Measurements from ENCODE around the gene RUVBL2. TPM values are rescaled to one million over a fixed set of nuclear protein-coding genes. Genes with fewer than 3 reads are reported as not detected.
"Not testable (repeated sequence)": the region's sequence is repeated elsewhere in the genome, so short reads cannot be mapped to it uniquely, and the experiment has no call there.

Gene RUVBL2
- total RNA-seq, 1 donor from 2014 or later = 175 TPM

DNA sequence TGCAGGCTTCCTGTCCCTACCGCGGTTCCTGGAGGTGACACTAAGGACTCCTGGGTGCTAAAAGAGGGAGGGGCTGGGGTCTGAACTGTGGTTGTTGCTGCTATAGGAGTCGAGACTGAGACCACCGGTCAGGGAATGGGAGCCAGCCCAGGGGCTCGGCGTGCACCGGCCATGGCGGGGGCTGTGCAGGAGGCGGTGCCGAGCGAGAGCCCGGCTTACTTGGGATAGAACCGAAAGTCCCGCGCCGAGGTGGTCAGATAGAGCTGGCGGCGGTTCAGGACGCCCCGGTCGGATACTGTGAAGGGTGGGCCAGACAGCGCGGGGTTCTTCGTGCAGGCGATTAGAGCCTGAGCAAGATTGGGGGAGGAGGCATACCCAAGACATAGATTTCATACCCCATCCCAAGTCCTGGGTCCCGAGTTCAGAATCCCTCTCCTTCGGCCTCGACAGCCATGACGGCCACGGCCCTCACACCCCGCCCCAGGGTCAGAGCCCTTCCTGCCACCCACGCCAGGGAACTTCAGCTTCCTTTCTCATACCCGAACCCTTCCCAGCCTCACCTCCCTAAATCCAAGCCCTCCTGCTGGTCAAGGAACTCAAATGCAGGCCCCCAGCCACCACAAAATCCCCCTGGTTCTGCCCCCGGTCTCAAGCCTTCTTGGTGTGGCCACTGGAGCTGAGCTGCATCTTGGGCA is 63.4 kb downstream of the RUVBL2 start:
- not testable (repeated sequence) for H3K27ac Mint-ChIP-seq; H3K36me3 Mint-ChIP-seq (ENCODE audit: low read depth); DNase-seq (ENCODE audit: low spot score); H3K9me3 Mint-ChIP-seq
- Mint-ChIP-seq H3K4me3 (peak overlapping the region; percentile 73), H3K4me1 (ENCODE audit: low read depth) (peaks cover 18% of the 10 kb centered on the region), H3K27me3 (ENCODE audit: insufficient read depth) (peaks cover 44% of the 10 kb centered on the region)
- intact Hi-C loops (cut with micrococcal nuclease) = loop anchor here (2.0 kb wide), 1 partner anchor 38 kb away; no protein-coding TSS in a partner anchor

DNA sequence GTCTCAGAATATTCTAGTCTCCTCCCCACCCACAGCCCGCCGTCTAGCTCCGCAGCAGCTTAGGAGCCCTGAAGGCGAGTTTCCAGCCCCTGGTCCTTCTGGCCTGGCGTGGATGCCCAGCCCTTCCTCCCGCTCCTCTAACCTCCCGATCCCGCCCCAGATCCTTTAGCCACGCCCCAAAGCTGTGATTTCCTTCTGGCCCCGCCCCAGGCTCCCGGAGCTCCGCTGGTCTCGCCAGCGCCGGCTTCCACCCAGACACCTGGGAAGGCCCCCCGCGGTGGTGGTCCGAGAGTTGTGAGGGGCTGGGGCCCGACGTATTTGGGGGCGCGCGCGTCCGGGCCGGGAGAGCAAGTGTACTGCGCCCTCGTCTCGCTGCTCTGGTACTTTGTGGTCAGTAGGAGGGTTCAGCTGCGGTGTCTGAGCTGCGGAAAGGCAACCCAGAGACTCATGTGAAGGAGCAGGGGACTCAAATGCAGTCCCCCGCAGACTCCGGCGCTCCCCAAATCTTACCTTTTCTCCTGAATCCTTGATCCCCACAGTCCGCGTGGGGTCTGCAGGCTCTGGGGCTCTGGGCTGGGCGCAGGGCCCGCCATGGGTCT is 64.0 kb downstream of the RUVBL2 start, which contains the start of gene CGB7:
CGB7 (minus strand) TSS at position 114 of the 599 bp plus-strand sequence. CDS start 2,374 bp downstream, outside the sequence.
- Mint-ChIP-seq H3K4me3 (peak within 1 kb of the TSS; percentile 73), H3K27ac (no peak within 1 kb of the TSS), H3K36me3 (ENCODE audit: low read depth) (no peaks in the 10 kb centered on the region), H3K9me3 (no peaks in the 10 kb centered on the region), H3K4me1 (ENCODE audit: low read depth) (peaks cover 18% of the 10 kb centered on the region), H3K27me3 (ENCODE audit: insufficient read depth) (peaks cover 44% of the 10 kb centered on the region)
- no peak for DNase-seq (ENCODE audit: low spot score)
- intact Hi-C loops (cut with micrococcal nuclease) = loop anchor here (2.0 kb wide), 1 partner anchor 39 kb away; no protein-coding TSS in a partner anchor

DNA sequence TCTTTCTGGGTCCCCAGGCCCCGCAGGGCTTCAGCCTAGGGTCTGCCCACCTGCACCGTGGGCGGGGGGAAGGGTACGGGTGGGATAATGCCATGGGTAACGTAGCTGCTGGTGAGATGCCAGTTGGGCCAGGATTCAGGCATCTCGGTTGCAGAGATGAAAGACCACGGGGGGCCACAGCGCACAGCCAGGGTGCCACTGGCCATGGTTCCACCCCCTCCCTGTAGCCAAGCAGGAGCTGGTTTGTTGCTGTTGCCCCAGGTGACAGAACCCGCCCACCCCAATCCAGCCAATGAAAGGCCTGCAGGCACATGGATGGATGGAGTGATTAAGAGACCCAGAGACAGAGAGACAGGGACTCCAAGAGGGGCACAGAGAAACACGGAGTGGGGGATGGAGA is 64.9 kb downstream of the RUVBL2 start:
- intact Hi-C loops (cut with micrococcal nuclease) = no loop called here

DNA sequence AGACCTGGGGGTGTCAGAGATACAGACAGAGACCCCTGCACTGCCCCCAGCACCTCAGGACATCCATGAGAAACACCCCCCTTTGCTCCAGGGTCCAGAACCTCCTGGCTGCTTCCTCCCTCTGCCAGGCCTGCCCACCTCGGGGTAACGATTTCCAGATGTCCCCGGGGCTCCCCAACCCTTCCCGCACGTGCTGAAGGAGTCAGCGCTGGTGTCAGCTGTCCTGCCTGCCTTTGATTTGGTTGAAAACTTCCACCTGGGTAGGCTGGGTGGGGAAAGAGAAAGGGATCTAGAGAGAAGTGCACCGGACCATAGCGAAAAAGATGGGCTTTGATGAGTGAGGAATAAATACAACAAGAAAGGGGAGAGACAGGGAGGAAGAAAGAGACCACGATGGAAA is 65.4 kb downstream of the RUVBL2 start:
- Mint-ChIP-seq H3K36me3 (ENCODE audit: low read depth) (no peaks in the 10 kb centered on the region), H3K27me3 (ENCODE audit: insufficient read depth) (peaks cover 50% of the 10 kb centered on the region), H3K9me3 (no peaks in the 10 kb centered on the region), H3K27ac (no peak overlapping the region), H3K4me3 (no peak overlapping the region), H3K4me1 (ENCODE audit: low read depth) (peaks cover 18% of the 10 kb centered on the region)
- DNase-seq (ENCODE audit: low spot score) = no peak
- intact Hi-C loops (cut with micrococcal nuclease) = no loop called here

More for the DNA sequence above, 64.9 kb downstream of the RUVBL2 start:
- no peaks in the 10 kb centered on the region for H3K9me3 Mint-ChIP-seq
- H3K27ac Mint-ChIP-seq = no peak overlapping the region
- no peak for DNase-seq (ENCODE audit: low spot score)
- peaks cover 47% of the 10 kb centered on the region for H3K27me3 Mint-ChIP-seq (ENCODE audit: insufficient read depth)
- H3K4me1 Mint-ChIP-seq (ENCODE audit: low read depth) = peaks cover 18% of the 10 kb centered on the region
- H3K36me3 Mint-ChIP-seq (ENCODE audit: low read depth) = no peaks in the 10 kb centered on the region
- no peak overlapping the region for H3K4me3 Mint-ChIP-seq

DNA sequence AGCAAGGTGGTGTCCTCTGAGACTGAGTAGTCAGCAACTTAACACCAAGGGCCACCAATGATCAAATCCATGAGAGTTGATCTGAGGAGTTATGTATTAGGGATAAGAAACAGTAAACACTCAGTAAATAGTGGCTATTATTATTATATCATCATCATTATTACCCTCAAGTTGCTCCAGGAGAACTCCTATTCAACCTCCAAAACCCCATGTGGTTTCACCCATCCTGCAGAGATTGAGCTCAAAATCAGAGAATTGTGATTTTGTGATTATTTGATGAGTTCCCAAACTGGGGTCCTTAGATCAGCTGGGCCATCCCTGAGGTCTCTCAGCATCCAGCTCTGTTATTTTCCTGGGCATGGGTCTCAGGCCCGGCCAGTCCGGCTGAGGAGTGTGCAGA is 67.3 kb downstream of the RUVBL2 start:
- H3K27me3 Mint-ChIP-seq (ENCODE audit: insufficient read depth) = peaks cover 63% of the 10 kb centered on the region
- H3K9me3 Mint-ChIP-seq = no peaks in the 10 kb centered on the region
- H3K36me3 Mint-ChIP-seq (ENCODE audit: low read depth) = no peaks in the 10 kb centered on the region
- peaks cover 18% of the 10 kb centered on the region for H3K4me1 Mint-ChIP-seq (ENCODE audit: low read depth)
- H3K4me3 Mint-ChIP-seq = no peak overlapping the region
- no peak overlapping the region for H3K27ac Mint-ChIP-seq
- intact Hi-C loops (cut with micrococcal nuclease) = no loop called here
- DNase-seq (ENCODE audit: low spot score) = no peak

DNA sequence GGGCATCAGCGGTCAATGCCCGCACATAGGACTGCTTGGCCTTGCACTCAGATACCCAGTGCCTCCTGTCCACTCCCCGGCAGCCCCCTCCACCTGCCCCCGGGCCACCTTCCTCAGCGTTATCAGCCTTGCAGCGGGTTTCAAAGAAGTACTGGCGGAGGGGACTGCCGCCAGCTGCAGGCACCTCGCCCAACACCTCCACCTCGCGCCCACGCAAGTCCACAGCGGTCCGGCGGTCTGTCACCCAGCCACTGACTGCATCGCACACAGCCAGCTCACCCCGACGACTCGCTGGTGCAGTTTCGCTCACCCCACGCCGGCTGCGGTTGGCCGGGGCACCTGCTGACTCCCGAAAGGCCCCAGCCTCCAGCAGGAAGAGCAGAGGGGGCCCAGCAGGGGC is 67.8 kb downstream of the RUVBL2 start:
- H3K36me3 Mint-ChIP-seq (ENCODE audit: low read depth) = no peaks in the 10 kb centered on the region
- H3K4me3 Mint-ChIP-seq = no peak overlapping the region
- H3K4me1 Mint-ChIP-seq (ENCODE audit: low read depth) = peaks cover 17% of the 10 kb centered on the region
- no peak overlapping the region for H3K27ac Mint-ChIP-seq
- H3K27me3 Mint-ChIP-seq (ENCODE audit: insufficient read depth) = peaks cover 63% of the 10 kb centered on the region
- no peaks in the 10 kb centered on the region for H3K9me3 Mint-ChIP-seq
- intact Hi-C loops (cut with micrococcal nuclease) = no loop called here
- DNase-seq (ENCODE audit: low spot score) = no peak

DNA sequence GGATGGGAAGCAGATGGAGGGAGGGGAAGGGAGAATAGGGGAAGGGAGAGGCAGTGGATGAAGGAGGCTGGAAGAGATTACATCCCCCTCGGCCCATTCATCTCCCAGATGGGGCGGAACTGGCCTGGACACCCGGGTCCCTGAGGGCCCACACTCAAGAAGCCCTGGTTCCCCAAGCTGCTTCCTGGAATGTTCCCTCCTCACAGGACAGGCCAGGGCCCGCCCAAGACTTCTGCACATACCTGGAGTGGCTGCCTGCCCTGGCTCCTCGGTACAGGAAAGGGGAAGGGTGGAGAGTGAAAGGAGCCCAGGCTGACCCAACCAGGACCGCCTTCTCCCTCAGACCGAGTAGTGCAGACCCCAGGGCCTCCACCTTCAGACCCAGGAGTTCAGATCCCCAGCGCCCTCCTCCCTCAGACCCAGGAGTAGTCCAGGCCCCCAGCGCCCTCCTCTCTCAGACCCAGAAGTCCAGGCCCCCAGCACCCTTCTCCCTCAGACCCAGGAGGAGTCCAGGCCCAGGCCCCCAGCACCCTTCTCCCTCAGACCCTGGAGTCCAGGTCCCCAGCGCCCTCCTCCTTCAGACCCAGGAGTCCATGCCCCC is 70.4 kb downstream of the RUVBL2 start:
- H3K27ac Mint-ChIP-seq = no peak overlapping the region
- no peak overlapping the region for H3K4me3 Mint-ChIP-seq
- H3K4me1 Mint-ChIP-seq (ENCODE audit: low read depth) = no peaks in the 10 kb centered on the region
- H3K27me3 Mint-ChIP-seq (ENCODE audit: insufficient read depth) = peaks cover 62% of the 10 kb centered on the region
- no peak for DNase-seq (ENCODE audit: low spot score)
- intact Hi-C loops (cut with micrococcal nuclease) = no loop called here
- no peaks in the 10 kb centered on the region for H3K9me3 Mint-ChIP-seq
- H3K36me3 Mint-ChIP-seq (ENCODE audit: low read depth) = no peaks in the 10 kb centered on the region

DNA sequence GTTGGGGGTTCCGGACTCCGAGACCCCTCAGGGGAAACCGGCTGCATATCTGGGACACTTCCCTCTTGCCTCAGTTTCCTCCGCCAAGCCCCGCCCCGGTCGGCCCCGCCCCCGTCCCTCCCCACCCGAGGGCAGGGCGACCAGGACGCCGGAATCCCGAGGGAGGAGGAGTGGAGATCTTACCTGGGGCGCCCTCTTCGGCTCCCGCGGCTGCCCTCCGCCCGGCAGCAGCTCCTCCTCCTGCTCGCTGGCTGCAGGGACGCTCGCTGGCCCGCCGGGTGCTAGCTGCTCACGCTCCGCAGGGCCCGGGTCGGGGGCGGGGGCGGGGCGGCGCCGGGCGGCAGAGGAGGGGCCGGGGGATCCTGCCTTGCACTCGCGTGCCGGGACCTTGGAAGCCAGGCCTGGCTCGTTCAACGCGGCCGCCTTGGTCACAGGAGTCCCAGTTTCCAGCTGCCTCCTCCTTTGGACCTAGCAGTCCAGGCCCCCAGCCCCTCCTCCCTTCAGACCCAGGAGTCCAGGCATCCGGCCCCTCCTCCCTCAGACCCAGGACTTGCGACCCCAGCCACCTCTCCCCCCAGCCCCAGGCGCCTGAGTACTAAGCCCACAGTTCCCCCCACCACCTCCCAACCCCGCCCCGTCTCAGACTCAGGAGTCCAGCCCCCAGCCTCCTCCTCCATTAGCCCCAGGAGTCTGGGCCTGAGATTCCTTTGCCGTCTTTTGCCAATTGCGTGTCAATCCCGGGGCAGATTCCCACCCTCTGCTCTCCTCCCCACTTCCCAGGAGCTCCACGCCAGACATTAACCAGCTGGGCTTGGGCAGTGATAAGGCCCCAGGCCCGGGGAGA is 71.3 kb downstream of the RUVBL2 start, which contains the start of gene NTF4:
NTF4 (minus strand) TSS at position 51 of the 844 bp plus-strand sequence. CDS start 2,821 bp downstream, outside the sequence.
- H3K4me1 Mint-ChIP-seq (ENCODE audit: low read depth) = no peaks in the 10 kb centered on the region
- peaks cover 62% of the 10 kb centered on the region for H3K27me3 Mint-ChIP-seq (ENCODE audit: insufficient read depth)
- H3K9me3 Mint-ChIP-seq = no peaks in the 10 kb centered on the region
- peak within 1 kb of the TSS; percentile 13 for H3K4me3 Mint-ChIP-seq
- H3K36me3 Mint-ChIP-seq (ENCODE audit: low read depth) = no peaks in the 10 kb centered on the region
- no peak for DNase-seq (ENCODE audit: low spot score)
- intact Hi-C loops (cut with micrococcal nuclease) = no loop called here
- peak within 1 kb of the TSS; percentile 10 for H3K27ac Mint-ChIP-seq

Other genes starting within 250 kb of the RUVBL2 start
- gene IZUMO1, start 247.0 kb upstream of the RUVBL2 start, total RNA-seq = 0.37 TPM in 1 of 2 replicates, not detected in the other
- 0.54 and 0.57 TPM in 2 replicates for gene FUT1, start 241.2 kb upstream of the RUVBL2 start, total RNA-seq
- not detected in 2 replicates for gene FGF21, start 238.4 kb upstream of the RUVBL2 start, total RNA-seq
- 93.3 and 93.6 TPM in 2 replicates for gene BCAT2, start 182.9 kb upstream of the RUVBL2 start, total RNA-seq
- 0.57 and 0.64 TPM in 2 replicates for gene HSD17B14, start 157.4 kb upstream of the RUVBL2 start, total RNA-seq
- gene PLEKHA4, start 125.3 kb upstream of the RUVBL2 start, total RNA-seq = 1.4 and 1.9 TPM in 2 replicates
- 53.1 and 53.7 TPM in 2 replicates for gene PPP1R15A, start 121.5 kb upstream of the RUVBL2 start, total RNA-seq
- gene TULP2, start 95.1 kb upstream of the RUVBL2 start, total RNA-seq = not detected in 2 replicates
- 117 and 122 TPM in 2 replicates for gene NUCB1, start 93.6 kb upstream of the RUVBL2 start, total RNA-seq
- not detected in 2 replicates for gene DHDH, start 60.2 kb upstream of the RUVBL2 start, total RNA-seq
- 292 and 295 TPM in 2 replicates for gene BAX, start 39.0 kb upstream of the RUVBL2 start, total RNA-seq
- gene FTL, start 28.6 kb upstream of the RUVBL2 start, total RNA-seq = 651 and 662 TPM in 2 replicates
- 71.2 and 77.1 TPM in 2 replicates for gene GYS1, start 578 bp upstream of the RUVBL2 start, total RNA-seq
- not detected in 2 replicates for gene LHB, start 23.2 kb downstream of the RUVBL2 start, total RNA-seq
- gene CGB3, start 30.4 kb downstream of the RUVBL2 start, total RNA-seq = not detected in 2 replicates
- not detected in 2 replicates for gene CGB2, start 38.0 kb downstream of the RUVBL2 start, total RNA-seq
- not detected in 2 replicates for gene CGB1, start 43.0 kb downstream of the RUVBL2 start, total RNA-seq
- gene CGB5, start 50.0 kb downstream of the RUVBL2 start, total RNA-seq = not detected in 2 replicates
- not detected in 2 replicates for gene CGB8, start 55.2 kb downstream of the RUVBL2 start, total RNA-seq
- not detected in 2 replicates for gene CGB7, start 63.9 kb downstream of the RUVBL2 start, total RNA-seq
- not detected in 2 replicates for gene NTF4, start 70.9 kb downstream of the RUVBL2 start, total RNA-seq
- not detected in 2 replicates for gene KCNA7, start 78.8 kb downstream of the RUVBL2 start, total RNA-seq
- gene SNRNP70, start 91.6 kb downstream of the RUVBL2 start, total RNA-seq = 259 and 272 TPM in 2 replicates
- gene LIN7B, start 120.5 kb downstream of the RUVBL2 start, total RNA-seq = 4.9 and 7.8 TPM in 2 replicates
- 2.6 and 2.9 TPM in 2 replicates for gene C19orf73, start 125.3 kb downstream of the RUVBL2 start, total RNA-seq
- 5.0 TPM in 2 replicates for gene PPFIA3, start 125.7 kb downstream of the RUVBL2 start, total RNA-seq
- not detected in 2 replicates for gene HRC, start 161.5 kb downstream of the RUVBL2 start, total RNA-seq
- gene TRPM4, start 163.9 kb downstream of the RUVBL2 start, total RNA-seq = 1.4 and 2.0 TPM in 2 replicates

Measured in activated T-helper 1 cell treated with anti-CD3 and anti-CD28 coated beads, Interleukin-12 subunit alpha, Interleukin-12 subunit beta, Interleukin-2, Interleukin-4 antibody, amounts not matched to agents 30 ng/mL and 10 ng/mL and 1 ng/mL, durations not matched to agents 14 hours and 24 hours and 36 hours (primary cell).